VCaP (cell line): Measurements from ENCODE around the gene VASN.

Experiments used
- H3K27ac ChIP-seq: fragments of 450-650 bp; 2 replicates; pipeline ENCODE4 v1.5.1; 2017
- TF ChIP-seq, protein P1 (sequence below): fragments of 450-650 bp; conservative IDR thresholded peaks from 2 replicates; pipeline ENCODE4 v1.5.1; 2017; ENCODE audit warnings: mild to moderate bottlenecking, moderate library complexity

VASN gene

DNA sequence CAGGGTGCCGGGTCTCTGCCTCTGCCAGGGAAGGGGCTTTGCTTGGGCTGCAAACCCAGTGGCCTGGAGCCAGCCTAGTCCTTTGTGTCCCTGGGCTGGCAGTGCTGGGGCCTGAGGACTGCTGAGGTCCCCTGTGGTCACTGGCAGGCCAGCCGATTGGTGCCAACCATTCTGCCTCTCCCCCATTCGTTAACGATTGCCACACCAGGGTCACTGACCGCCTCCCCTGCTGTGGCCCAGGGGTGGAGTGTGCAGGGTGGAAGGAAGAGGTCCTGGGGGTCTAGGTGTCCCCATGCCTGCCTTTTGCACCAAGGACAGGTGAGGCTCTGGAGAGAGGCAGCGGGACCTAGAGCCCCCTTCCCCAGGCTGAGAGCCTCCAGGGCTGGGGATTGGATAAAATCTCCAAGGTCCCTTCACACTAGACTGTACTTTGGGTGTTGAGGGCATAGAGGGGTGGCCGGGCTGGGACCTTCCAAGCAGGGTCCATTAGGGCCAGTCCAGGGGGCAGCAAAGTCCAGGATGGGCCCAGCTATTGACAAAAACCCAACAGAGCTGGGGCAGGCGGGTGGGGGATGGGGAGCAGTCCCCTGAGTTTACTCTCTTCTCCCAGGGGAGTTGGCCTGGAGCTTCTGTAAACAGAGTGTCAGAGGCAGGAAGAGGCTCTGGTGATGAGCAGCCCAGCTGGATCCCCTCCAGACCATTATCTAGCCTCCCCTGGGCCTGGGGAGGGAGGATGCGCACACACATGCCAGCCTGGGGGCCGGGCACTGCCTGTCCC lies 1.1 kb downstream of the VASN start:
- H3K27ac ChIP-seq = peak overlapping the region; percentile 83
- TF ChIP-seq, protein P1, sequence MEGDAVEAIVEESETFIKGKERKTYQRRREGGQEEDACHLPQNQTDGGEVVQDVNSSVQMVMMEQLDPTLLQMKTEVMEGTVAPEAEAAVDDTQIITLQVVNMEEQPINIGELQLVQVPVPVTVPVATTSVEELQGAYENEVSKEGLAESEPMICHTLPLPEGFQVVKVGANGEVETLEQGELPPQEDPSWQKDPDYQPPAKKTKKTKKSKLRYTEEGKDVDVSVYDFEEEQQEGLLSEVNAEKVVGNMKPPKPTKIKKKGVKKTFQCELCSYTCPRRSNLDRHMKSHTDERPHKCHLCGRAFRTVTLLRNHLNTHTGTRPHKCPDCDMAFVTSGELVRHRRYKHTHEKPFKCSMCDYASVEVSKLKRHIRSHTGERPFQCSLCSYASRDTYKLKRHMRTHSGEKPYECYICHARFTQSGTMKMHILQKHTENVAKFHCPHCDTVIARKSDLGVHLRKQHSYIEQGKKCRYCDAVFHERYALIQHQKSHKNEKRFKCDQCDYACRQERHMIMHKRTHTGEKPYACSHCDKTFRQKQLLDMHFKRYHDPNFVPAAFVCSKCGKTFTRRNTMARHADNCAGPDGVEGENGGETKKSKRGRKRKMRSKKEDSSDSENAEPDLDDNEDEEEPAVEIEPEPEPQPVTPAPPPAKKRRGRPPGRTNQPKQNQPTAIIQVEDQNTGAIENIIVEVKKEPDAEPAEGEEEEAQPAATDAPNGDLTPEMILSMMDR = no peak

DNA sequence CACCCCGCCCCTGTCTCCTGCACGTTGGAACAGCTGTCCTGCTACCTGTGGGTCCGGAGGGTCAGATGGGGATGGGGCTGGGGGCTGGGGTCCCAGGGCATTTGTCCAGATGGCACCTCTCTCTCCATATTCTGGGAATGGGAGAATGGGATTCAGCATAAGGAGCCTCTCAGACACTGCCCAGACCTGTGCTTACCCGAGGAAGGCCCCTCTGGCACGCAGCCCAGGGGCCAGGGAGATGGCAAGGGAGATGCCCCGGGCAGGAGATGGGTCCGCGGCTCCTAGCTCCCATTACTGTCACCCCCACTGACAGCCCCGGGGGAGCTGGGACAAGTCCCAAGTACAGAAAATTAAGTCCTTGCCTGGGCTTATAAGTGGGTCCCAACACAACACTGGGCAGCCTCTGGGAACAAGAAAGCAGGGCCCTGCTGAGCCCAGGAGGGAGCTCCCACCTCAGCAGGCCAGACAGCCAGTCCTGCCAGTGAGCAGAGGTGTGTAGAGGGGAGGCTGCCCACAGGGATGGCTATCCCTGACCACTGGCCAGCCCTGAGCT lies 1.8 kb downstream of the VASN start:
- peak overlapping the region; percentile 83 for H3K27ac ChIP-seq
- TF ChIP-seq, protein P1 = no peak

DNA sequence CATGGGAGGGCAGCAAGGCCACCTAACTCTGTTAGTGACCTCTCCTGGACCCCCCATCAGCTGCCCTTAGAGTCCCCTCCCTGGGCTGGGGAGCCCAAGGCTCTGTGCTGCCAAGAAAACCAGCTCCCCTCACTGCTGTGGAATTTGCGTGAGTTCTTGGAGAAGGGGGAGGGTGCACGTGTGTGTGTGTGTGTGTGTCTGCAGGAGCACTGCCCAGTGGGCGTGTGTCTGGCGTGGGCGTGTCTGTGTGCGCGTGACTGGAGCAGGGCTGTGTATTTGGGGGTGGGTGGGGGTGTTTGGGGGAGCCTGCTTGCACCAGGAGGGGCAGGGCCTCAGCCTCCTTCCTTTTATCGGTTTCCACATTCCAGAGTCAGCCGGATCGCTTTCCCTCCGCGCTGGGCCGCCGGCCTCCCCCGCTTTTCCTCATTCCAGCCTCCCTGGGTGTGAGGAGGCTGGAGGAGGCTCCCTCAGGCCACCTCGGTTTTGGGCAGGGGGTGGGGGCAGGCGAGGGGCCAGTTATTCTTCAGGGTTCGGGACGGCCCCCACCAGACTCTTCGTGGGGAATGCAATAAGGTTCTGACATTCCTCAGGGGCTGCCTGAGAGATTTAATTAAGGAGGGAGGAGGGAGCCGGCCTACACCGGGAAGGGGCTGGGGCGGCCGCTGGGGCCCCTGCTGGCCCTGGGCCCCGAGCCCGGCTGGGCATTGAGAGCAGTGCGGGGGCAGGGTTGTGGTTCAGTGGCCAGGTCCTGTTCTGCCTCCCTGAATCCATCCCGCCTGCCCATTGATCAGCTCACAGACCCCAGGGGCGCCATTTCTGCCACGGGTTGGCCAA lies 2.5 kb downstream of the VASN start:
- H3K27ac ChIP-seq = peak overlapping the region; percentile 83
- TF ChIP-seq, protein P1 = no peak

DNA sequence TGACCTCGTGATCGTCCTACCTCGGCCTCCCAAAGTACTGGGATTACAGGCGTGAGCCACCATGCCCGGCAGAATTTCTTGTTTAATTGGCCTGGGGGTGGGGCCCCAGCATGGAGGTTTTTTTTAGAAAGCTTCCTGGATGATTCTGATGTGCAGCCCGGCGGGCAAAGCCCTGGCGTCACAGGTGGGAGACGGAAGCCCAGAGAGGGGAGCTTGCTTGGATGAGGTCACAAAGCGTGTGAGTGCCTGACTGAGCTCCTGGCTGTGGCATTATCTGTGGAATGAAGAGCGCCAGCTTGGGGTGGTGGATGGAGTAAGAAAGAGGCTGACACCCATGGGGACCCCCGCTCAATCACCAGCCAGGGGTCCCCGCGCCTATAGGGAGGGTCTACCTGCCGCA lies 4.1 kb downstream of the VASN start:
- TF ChIP-seq, protein P1 = no peak
- peak overlapping the region; percentile 83 for H3K27ac ChIP-seq

DNA sequence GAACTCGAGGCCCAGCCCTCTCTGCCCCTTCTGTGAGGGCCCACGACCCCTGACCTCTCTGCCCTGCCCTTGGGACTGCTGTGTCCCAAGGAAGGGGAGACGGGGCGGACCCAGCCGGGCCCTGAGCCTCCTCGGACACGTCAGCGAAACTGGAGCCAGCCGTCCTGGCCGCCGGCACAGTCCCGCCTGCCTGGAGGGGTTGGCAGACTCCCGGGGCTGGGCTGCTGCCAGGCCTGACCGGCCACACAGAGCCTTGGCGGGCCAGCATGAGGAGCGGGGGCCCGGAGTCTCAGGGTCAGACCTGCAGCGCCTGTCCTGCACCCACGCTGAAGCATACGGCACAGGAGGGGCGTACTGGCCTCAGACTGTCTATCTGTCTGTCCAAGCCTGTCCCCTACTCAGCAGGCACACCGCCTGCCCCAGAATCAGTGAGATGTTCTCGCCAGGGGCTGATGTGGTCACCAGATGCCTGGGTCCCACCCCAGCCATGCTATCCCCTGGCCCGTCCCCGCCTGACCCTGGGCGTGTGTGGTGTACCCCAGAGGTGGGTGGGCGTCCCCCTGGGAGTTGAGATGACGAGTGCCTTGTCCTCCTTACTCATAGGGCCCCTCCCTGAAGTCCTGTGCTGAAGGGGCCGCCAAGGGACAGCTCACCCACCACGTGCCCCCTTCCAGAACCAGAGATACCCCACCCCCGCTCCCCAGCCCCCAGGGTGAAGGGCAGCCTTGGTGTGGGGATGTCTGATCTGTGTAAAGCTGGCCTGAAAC lies 4.7 kb downstream of the VASN start:
- peak overlapping the region; percentile 83 for H3K27ac ChIP-seq
- TF ChIP-seq, protein P1 = no peak

DNA sequence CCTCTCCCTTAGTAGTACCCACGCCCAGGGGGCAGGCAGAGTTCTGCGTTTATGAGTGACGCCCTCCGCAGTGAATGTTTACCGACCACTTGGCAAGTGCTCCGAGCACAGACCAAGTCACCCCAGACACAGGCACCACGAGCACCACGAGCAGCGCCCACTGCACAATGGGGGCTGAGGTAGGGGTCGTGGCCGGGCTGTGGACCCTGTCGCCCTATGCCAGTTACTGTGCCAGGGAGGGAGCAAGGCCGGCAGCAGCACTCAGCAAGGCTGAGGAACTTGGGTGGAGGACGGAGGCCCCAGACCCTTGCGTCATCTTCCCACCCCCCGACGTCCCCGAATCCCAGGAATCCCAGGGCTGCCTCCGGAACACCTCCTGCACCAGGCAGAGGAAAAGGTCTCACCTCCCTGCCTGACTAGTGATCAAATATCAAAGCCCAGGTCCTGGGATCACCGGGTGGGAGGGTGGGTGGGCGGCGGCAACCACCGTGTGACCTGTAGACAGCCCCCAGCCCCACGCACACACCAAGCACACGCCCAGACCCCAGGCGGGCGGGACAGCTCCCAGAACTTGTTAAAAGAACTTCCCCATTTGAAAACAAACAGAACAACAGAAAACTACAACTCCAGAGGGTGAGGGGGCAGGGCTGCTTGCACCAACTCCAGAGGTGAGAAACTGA lies 5.4 kb downstream of the VASN start:
- H3K27ac ChIP-seq = peak overlapping the region; percentile 83; the same call in 1 of the 2 replicates
- TF ChIP-seq, protein P1 = no peak
